HG02678 (cell line): ENCODE measurements around the gene BPHL.
"Not testable (repeated sequence)": the region's sequence is repeated elsewhere in the genome, so short reads cannot be mapped to it uniquely, and the experiment has no call there.

Source experiments
- ATAC-seq: cut with Tn5 transposase; IDR thresholded peaks from one replicate; pipeline ENCODE4 v1.9.1; 2021; ENCODE audit warnings: mild to moderate bottlenecking, moderate library complexity; ENCODE audit not compliant: unreplicated experiment

BPHL gene

DNA sequence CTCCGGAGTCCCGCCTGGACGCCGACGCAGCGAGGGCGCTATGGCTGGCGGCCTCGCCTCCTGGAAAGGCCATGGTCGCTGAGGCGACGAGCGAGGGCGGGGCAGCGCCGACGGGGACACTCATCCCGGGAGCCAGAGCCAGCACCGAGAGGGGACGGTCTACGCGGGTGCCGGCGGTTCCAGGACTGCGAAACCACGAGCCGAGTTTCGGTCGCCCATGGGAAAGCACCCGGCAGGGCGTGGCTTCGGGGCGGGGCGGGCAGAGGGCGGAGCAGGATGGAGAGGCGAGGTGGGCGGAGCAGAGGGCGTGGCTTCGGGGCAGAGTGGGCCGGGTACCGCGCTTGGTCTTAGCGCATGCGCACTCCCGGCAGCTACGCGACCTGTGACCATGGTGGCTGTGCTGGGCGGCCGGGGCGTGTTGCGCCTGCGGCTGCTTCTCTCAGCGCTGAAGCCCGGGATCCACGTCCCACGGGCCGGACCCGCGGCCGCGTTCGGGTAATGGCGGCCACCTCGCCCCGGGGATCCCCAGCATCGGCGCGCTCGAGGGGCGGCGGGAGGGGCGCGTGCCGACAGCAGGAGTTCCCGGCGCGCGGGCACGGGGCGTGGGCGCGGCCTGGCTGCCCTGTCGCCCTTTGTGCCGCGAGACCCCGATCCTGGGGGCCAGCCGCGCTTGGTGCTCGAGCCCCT, at the start of gene BPHL:
TSS of gene BPHL (plus strand) at position 359 of the 687 bp plus-strand sequence. CDS start at position 389, 30 bp downstream.
- peak; percentile 89 for ATAC-seq

DNA sequence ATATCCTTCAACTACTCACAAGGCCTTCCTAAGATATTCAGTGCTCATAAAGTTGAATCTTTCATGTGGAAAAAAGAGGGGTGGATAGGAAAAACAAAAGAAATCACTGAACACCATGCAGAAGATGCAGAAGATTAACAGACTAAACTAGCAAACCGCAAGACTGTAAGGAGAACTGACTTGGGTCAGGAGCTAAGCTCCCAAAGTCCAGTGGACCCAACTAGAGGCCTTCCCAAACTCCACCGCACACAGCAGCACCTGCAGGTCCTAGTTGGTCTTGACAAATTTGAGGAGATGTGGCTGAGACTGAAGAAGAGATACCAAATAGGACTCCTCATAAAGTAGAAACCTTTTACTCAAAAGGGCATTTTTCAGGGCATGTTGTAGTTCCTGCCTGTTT, 46.9 kb upstream of the BPHL start:
- no peak for ATAC-seq

DNA sequence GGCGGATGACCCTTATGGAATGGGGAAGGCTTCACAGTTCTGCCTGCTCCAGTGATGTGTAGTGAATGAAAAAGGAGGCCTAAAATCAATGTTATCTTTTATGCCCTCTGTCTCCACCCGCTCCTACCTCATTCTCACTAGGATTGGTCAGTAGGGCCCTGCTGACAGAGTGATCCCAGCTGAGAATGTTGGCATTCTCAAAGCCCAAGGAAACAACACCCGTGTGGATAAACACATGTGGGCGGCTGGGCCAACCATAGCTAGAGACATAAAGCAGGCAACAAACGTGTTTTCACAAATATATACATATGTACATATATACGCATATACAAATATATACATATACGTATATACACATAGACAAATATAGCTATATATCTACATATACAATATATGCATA, 45.7 kb upstream of the BPHL start:
- no peak for ATAC-seq

DNA sequence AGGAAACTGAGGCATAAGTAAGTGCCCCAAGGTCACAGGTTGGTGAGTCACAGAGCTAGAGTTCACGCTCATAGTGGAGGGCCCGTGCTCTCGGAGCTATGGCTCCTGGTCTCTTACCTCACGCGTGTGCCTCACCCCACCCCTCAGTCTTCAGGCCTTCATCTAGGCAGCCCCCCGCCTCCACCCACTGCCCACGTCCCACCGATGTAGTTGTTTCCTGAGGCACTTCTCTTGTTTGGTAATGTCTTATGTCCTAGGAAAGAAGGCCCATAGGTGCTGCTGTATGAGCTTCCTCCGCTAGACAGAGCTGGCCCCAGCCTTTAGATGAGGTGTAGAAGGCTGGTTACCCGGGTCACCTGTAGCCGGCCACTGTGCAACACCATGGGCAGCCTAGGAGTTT, 45.1 kb upstream of the BPHL start:
- ATAC-seq, result no peak

DNA sequence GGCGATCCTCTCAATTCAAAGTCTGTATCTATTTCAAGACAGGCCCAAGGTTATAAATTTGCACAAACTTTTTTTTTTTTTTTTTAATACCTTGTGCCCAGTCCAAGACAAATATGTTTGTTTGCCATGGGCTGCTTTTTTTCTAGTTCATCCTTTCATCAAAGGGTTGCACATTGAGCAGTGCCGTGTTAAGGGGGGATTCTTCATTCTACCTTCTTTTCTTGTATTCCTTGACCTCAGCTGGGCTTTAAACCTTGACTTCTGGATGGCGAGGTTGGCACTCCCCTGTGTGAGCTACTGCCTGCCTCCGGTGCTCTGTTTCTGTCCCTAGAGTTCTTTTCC, 42.8 kb upstream of the BPHL start:
- no peak for ATAC-seq

DNA sequence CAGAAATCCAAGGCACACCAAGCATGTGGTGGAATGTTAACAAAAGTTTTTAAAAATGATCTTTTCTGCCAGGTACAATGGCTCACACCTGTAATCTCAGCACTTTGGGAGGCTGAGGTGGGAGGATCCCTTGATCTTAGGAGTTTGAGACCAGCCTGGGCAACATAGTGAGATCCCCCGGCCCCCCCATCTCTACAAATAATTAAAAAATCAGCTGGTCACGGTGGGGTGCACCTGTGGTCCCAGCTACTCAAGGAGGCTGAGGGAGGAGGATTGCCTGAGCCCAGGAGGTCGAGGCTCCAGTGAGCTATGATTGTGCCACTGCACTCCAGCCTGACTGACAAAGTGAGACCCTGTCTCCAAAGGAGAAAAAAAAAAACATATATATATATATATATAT, 42.2 kb upstream of the BPHL start:
- ATAC-seq, result no peak

DNA sequence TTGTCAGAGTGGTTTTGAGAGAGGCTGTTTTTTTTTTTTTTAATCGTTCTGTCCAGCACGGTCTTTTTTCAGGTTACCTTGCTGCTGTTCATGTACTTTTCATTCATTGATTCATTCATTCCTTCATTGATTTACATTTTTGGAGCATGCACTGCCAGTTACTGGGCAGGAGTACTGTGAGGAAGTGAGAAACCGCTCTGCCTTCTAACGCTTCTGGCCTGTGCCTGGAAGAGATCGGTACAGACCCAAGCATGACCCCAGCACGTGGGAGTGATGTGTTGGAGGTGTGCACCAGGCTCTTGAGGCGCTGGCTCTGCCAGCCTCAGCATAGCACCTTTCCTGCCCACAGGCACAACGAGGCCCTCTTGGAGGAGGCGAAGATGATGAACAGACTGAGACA, 41.1 kb upstream of the BPHL start:
- no peak for ATAC-seq

DNA sequence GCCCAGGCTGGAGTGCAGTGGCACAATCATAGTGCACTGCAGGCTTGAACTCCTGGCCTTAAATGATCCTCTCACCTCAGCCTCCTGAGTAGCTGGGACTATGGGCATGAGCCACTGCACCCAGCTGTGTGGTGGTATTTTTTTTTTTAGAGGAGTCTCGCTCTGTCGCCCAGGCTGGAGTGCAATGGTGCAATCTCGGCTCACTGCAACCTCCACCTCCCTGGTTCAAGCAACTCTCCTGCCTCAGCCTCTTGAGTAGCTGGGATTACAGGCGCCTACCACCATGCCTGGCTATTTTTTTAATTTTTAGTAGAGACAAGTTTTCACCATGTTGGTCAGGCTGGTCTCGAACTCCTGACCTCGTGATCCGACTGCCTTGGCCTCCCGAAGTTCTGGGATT, 39.6 kb upstream of the BPHL start:
- not testable (repeated sequence) for ATAC-seq

DNA sequence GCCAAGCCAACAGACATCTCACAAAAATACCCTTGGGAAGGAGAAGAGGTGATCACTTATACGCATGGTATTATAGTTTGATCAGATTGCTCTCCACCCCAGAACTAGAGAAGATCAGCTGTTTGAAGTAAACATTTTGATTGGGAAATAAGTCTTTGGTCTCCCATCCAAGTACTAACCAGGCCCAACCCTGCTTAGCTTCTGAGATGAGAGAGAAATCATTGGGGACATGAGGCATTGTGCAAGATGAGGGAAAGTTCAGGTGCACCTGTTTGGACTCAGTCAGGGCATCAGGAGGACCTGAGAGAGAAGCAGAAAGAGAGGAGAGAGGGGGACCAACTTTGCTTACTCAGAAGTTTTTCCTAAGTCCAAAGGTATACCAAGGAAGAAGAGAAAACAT, 38.8 kb upstream of the BPHL start:
- no peak for ATAC-seq

DNA sequence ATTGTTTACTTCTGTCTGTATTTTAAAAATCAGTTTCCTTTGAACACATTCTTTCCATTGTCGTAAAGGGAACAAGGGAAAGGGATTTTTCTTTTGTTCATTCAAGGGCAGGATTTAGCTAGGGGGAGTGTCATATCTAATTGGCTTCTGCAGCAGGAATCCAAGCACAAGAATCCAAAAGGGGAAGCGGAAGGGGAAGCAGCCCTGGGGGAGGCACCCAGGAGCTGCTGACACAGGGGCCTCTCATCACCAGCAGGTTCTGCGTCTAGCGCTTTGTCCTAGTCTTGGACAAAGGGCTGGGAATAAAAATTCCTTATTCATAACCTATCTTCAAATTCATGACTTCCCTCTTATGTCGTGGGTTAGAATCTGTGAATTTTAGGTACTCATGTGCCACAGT, 36.6 kb upstream of the BPHL start:
- no peak for ATAC-seq

DNA sequence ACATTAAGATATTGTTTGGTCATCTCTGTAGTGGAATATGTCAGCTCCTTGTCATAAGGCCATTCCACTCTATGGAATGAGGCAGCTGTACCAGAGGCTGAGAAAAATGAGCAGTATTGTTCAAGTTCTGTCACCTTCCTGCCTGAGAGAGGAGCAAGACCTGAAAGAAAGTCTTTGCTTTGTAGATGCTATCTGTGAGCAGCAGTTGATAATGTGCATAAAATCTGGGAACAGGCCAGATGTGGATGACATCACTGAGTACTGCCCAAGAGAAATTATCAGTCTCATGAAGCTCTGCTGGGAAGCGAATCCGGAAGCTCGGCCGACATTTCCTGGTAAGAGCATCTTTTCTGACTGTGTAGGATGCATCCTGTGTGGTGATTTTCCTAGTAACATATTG, 33.4 kb upstream of the BPHL start:
- no peak for ATAC-seq

DNA sequence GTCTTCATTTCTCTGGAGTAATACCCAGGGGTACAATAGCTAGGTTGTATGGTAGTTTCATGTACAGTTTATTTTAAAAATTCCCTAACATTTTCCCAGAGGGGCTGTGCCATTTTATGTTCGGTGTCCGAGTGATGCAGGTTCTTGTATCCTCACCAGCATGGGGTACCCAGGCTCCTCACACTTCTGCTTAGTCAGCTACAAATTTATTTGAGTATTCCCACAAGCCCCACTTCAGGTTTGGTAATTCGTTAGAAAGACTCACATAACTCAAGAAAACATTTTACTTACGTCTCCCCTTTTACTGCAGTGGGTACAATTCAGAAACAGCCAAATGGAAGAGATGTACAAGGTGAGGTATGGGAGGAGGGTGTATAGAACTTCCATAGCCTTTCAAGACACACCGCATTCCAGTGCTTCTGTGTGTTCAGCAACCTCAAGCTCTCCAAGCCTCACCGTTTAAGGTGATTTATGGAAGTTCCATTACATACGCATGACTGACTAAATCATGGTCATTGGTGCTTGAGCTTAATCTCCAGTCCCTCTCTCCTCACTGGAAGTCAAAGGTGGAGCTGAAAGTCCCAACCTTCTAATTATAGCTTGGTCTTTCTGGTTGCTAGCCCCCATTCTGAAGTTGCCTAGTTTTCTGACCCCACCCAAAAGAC, 32.1 kb upstream of the BPHL start:
- no peak for ATAC-seq

DNA sequence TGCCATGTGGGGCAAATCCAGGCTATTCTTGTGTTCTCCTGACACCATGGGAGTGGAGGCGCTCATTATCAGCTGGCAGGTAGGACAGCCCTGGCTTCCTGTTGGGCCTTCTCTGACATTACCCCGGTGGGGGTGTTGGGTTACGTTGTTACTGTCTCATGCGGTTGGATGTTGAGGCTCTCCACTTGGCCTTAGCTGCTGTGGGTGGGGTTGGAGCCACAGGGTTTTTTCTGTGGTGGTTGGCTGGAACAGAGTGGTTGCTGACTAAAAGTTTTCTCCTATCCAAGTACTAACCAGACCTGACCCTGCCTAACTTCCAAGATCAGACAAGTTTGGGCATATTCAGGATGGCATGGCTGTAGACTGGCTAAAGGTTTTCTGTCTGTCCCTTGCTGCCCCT, 30.1 kb upstream of the BPHL start:
- no peak for ATAC-seq

DNA sequence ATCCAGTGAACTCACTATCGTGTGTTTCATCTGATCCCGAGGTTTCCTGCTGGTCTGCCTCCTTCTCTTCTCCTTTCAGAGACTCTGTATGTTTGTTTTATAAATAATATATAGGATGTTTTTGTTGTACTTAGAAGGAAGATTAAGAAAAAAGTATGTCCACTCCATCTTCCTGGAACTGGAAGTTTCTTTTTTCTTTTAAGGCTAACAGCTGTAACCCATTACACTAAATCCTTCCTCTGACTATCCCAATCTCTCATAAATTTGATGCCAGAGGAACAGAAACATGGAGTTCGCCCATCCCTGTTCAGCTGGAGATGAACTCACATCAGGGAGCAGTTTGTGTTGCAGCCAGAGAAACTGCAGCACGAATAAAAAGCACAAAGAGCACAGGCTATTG, 29.5 kb upstream of the BPHL start:
- no peak for ATAC-seq

DNA sequence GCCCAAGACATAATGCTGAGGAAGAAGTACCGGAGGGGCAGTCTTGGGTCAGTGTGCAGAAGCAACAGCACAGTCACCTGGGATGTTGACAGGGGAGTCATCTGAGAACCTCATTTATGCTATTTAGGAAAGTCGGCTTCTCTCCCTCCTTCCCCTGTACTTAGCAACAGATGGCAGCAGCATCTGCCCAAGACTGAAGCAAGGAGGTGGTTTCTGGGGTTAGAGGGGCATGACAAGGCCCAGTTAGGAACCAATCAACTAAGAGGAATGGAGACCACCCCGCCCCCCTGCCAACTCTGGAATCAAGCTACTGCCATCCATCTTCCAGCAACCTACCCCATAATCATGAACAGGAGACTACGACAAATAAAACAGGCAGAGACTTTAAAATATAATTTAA, 28.5 kb upstream of the BPHL start:
- ATAC-seq, result no peak

DNA sequence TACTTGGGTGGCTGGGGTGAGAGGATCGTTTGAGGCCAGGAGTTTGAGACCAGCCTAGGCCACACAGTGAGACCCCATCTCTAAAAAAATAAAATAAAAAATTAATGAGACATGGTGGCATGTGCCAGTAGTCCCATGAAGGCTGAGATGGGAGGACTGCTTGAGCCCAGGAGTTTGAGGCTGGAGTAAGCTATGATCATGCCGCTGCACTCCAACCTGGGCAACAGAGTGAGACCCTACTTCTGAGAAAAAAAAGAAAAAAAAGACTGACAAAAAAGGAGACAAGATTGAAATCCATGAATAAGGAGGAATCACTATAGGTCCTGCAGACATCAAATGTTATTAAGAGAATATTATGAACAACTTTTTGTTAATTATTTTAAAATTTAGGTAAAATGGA, 23.7 kb upstream of the BPHL start:
- no peak for ATAC-seq

DNA sequence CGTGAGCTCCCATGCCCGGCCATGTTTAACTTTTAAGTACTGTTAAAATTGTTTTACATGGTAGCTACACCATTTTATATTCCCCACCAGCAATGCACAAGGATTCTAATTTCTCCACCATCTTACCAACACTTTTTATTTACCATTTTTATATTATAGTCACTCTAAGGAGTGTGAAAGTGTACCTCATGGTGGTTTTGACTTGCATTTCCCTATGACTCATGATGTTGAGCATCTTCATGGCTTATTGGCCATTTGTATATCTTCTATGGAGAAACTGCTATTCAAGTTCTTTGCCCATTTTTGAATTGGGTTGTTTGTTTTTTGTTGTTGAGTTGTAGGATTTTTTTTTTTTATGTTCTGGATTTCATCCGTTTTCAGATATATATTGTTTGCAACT, 15.6 kb upstream of the BPHL start:
- no peak for ATAC-seq

DNA sequence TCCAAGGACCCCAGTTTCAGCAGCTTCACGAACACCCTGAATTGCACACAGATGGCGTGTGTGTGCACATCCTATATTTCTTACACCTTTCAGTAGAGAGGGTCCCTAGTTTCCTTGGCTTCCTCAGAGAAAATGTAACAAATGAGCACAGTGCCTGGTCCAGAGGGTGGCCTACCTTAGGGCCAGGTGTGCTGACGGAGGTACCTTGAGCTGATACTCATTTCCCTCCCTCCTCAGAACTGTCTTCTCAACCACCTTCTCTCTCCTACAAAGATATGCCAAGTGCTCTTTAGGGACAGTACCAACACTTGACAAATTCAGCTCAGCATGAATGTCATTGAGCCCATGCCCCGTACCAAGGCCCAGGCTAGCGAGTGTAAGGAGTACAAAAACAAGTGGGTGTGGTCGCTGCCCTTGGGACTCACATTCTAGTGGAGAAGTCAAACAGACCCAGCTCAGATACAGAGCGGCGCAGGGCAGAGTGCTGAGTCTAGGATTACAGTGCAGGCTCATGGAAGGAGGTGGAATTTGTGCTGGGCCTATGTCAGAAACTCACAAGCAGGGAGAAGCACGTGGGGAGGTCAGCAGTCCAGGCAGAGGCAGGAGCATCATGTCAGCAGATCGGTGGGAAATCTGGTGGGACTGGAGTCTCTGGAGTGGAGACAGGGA, 9.6 kb upstream of the BPHL start:
- no peak for ATAC-seq

DNA sequence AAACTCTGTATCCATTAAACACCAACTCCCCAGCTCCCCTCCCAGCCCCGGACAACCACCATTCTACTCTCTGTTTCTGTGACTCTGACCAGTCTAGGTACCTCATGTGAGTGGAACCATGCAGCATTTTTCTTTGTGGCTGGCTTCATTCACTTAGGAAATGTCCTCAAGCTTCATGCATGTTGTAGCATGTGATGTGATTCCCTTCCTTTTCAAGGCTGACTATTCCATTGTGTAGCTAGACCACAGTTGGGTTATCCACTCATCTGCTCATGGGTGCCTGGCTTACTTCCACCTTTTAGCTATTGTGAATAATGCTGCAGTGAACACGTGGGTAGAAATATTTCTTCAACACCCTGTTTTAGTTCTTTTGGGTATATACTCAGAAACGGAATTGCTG, 8.8 kb upstream of the BPHL start:
- ATAC-seq, result no peak

DNA sequence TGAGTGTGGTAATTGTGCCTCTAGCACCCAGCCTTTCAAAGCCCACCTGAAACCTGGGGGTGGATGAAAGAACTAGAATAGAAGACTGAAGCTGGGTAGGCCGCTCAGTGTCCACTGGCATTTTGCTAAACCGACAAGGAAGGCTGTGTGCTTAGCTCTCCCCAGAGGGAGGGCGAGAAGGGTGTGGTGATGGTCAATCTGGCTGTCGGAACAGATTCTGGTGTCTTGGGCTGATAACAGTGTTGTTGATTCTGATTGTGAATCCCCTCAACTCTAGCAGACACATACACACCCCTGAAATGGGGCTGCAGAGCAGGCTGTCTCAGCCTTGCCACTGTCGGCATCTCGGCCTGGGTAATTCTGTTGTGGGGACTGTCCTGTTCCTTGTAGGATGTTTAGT, 4.1 kb upstream of the BPHL start:
- no peak for ATAC-seq

DNA sequence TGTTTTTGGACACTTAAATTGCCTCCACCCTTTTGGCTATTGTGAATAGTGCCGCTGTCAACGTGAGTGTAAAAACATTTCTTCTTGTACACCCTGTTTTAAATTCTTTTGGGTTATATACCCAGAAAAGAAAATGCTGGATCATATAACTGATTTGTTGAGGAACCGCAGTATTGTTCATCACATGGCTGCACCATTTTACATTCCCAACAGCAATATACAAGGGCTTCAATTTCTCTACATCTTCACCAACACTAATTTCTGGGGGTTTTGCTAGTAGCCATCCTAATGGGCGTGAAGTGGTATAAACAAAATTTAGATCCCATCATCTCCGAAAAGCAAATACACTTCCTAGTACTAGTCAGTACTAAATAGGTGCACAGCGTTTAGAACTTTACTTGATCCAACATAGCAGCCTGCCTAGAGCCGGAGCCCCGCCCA, 579 bp upstream of the BPHL start:
- no peak for ATAC-seq

DNA sequence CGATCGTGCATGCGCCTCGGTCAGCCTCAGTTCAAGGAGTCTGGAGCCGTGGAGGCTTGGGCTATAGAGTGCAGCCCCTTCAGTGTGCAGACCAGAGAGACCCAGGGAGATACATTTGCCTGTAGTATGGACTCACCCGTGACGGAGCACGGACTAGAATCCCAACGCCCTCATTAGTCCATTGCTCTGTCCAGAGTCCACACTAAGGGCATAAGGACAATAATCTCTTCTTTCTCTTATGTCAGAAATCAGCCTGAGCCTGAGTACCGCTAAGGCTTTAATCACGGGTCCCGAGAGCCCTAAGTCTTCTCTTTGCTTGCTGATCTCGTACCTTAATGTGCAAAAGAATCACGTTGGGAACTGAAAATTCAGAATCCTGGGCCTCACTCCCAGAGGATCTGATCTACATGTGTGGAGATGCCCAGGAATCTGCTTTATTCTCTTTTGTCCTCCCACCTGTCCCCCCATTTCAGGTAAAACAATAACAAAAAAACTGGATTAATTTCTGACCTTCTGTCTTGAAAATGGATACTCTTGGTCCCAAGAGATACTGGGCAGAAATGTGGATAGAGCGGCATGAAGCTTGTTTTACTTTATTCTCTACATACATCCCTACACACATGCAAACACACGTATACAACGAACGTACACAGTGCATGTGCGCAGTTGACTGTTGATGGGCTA, 671 bp downstream of the BPHL start:
- ATAC-seq, result peak; percentile 27
